ENCODE measurements around the gene PLCH1.

DNA sequence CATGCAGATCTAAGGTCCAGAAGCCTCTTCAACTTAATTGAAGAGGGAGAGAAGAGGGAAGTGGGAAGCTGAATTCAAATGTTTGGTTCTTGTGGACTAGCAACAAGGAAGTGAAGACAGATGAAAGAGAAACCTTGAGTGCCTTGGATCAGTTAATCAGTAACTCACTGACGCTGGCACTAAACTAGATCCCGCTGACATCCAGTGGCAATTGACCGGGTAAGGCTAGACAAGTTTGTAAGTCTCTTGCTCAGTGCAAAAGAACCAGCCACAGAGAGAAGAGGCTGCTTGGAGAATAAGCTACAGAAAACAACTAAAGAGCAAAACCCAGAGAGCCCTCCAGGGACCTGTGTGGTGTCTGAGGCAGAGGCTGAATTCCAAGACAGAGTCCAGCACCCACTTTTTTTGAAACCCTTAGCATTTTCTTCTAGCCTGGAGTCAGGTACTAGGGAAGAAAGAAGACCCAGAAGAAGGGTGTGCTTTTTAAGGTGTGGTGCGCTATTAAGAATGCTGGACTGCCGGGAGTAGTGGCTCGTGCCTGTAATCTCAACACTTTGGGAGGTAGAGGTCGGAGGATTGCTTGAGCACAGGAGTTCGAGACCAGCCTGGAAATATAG is 6.9 kb downstream of the PLCH1 start:
- no peak for TF ChIP-seq ATM (IDR thresholded peaks at IDR 0.05; ENCODE audit: borderline replicate concordance)
- TF ChIP-seq NFYB (CRISPR knock-in tag; IDR thresholded peaks at IDR 0.05), result no peak
- TF ChIP-seq, protein P1, sequence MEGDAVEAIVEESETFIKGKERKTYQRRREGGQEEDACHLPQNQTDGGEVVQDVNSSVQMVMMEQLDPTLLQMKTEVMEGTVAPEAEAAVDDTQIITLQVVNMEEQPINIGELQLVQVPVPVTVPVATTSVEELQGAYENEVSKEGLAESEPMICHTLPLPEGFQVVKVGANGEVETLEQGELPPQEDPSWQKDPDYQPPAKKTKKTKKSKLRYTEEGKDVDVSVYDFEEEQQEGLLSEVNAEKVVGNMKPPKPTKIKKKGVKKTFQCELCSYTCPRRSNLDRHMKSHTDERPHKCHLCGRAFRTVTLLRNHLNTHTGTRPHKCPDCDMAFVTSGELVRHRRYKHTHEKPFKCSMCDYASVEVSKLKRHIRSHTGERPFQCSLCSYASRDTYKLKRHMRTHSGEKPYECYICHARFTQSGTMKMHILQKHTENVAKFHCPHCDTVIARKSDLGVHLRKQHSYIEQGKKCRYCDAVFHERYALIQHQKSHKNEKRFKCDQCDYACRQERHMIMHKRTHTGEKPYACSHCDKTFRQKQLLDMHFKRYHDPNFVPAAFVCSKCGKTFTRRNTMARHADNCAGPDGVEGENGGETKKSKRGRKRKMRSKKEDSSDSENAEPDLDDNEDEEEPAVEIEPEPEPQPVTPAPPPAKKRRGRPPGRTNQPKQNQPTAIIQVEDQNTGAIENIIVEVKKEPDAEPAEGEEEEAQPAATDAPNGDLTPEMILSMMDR (CRISPR knock-in tag; IDR thresholded peaks at IDR 0.05), result 0 out of 2 replicates have a peak, but pooled peaks have one; percentile 23
- TF ChIP-seq ADNP (CRISPR knock-in tag; IDR thresholded peaks at IDR 0.05), result no peak
- TF ChIP-seq KDM4B (CRISPR knock-in tag; IDR thresholded peaks at IDR 0.05), result no peak
- TF ChIP-seq HCFC1 (IDR thresholded peaks at IDR 0.05; ENCODE audit: low read depth, low read length), result no peak
- no peak for TF ChIP-seq ZSCAN20 (CRISPR knock-in tag; IDR thresholded peaks at IDR 0.05; ENCODE audit: borderline replicate concordance)
- no peak for TF ChIP-seq EZH2 (conservative IDR thresholded peaks at IDR 0.05; ENCODE audit: low read depth, low read length)
- TF ChIP-seq, protein P2, sequence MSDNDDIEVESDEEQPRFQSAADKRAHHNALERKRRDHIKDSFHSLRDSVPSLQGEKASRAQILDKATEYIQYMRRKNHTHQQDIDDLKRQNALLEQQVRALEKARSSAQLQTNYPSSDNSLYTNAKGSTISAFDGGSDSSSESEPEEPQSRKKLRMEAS (IDR thresholded peaks at IDR 0.05), result no peak
- TF ChIP-seq TCF7L2 (IDR thresholded peaks at IDR 0.05; ENCODE audit: low read depth, low read length), result no peak
- TF ChIP-seq SCMH1 (CRISPR knock-in tag; IDR thresholded peaks at IDR 0.05; ENCODE audit: borderline replicate concordance), result no peak
- TF ChIP-seq CREB1 (IDR thresholded peaks at IDR 0.05), result no peak
- no peak for TF ChIP-seq CREB1 (CRISPR knock-in tag; IDR thresholded peaks at IDR 0.05)

Measured in HepG2 (cell line).